ENCODE data around the gene ALDH16A1. TPM values are rescaled to one million over a fixed set of nuclear protein-coding genes. Genes with fewer than 3 reads are reported as not detected.

ALDH16A1 gene
- total and polyA plus RNA-seq, 10 of the 15 experiments (the other 5 are each of a cell fraction or from before 2014, with no cell fraction given), result 1.7 to 49.3 (median 18.1) TPM

- CTCF ChIA-PET, result no interaction called here
- SMC1A ChIA-PET (ENCODE audit: uncharacterized antibody, unreplicated experiment), result no interaction called here
These were observed 8.6 kb downstream of the ALDH16A1 start for GRCh38 chr19:49461656-49462055.

More at GRCh38 chr19:49461656-49462055, 8.6 kb downstream of the ALDH16A1 start:
- DNase-seq (ENCODE audit: low read depth, low spot score) (no peak), FAIRE-seq (no peak), ATAC-seq (no peak)
- Histone ChIP-seq H3K4me1 (ENCODE audit: control insufficient read depth, insufficient read depth, low read length) (peaks cover 18% of the 10 kb centered on the region), H2AFZ (ENCODE audit: control insufficient read depth, low read depth, low read length) (no peak overlapping the region), H3K9me3 (replicated peaks; ENCODE audit: control insufficient read depth, insufficient read depth, low read length) (no peaks in the 10 kb centered on the region), H3K27ac (ENCODE audit: control insufficient read depth, insufficient read depth) (no peak overlapping the region), H3K79me2 (ENCODE audit: control insufficient read depth, insufficient read depth, low read length) (peaks cover 2% of the 10 kb centered on the region; the same call in 1 of the 2 replicates), H3K27me3 (replicated peaks in 1 of 2; ENCODE audit: control insufficient read depth in 2 of 2, insufficient read depth in 2 of 2, low read length in 1 of 2) (no peaks in the 10 kb centered on the region), H3K9ac (ENCODE audit: control insufficient read depth, insufficient read depth, low read length) (no peak overlapping the region), H4K20me1 (ENCODE audit: control insufficient read depth, insufficient read depth) (no peaks in the 10 kb centered on the region), H3K4me2 (ENCODE audit: control insufficient read depth, insufficient read depth) (no peak overlapping the region), H3K36me3 (ENCODE audit: control insufficient read depth in 2 of 2, insufficient read depth in 2 of 2, low read length in 1 of 2) (peaks cover 2 to 5% of the 10 kb centered on the region in 2 experiments), H3K4me3 (no peak overlapping the region)
- no peak for TF ChIP-seq MTA2 (IDR thresholded peaks at IDR 0.05; ENCODE audit: low read depth)
- no peak for TF ChIP-seq RELA (IDR thresholded peaks at IDR 0.05; ENCODE audit: borderline replicate concordance, partially characterized antibody)
- no peak for TF ChIP-seq TARDBP (IDR thresholded peaks at IDR 0.05; ENCODE audit: borderline replicate concordance)
- no peak for TF ChIP-seq CUX1 (IDR thresholded peaks at IDR 0.05; ENCODE audit: insufficient replicate concordance, low read depth, low read length)
- no peak for TF ChIP-seq DPF2 (IDR thresholded peaks at IDR 0.05)
- no peak for TF ChIP-seq HDAC6 (IDR thresholded peaks at IDR 0.05; ENCODE audit: unreplicated experiment)
- TF ChIP-seq WRNIP1 (IDR thresholded peaks at IDR 0.05; ENCODE audit: borderline replicate concordance, low read depth, low read length), result no peak
- TF ChIP-seq, protein P1, sequence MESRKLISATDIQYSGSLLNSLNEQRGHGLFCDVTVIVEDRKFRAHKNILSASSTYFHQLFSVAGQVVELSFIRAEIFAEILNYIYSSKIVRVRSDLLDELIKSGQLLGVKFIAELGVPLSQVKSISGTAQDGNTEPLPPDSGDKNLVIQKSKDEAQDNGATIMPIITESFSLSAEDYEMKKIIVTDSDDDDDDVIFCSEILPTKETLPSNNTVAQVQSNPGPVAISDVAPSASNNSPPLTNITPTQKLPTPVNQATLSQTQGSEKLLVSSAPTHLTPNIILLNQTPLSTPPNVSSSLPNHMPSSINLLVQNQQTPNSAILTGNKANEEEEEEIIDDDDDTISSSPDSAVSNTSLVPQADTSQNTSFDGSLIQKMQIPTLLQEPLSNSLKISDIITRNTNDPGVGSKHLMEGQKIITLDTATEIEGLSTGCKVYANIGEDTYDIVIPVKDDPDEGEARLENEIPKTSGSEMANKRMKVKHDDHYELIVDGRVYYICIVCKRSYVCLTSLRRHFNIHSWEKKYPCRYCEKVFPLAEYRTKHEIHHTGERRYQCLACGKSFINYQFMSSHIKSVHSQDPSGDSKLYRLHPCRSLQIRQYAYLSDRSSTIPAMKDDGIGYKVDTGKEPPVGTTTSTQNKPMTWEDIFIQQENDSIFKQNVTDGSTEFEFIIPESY (IDR thresholded peaks at IDR 0.05), result 0 out of 2 replicates have a peak, but pooled peaks have one; percentile 36
- ChIA-PET POLR2A (no interaction called here), RAD21 (ENCODE audit: unreplicated experiment) (no interaction called here)
- intact Hi-C loops (cut with micrococcal nuclease; ENCODE audit: unreplicated experiment), result no loop called here
- WGBS (ENCODE audit: insufficient coverage, insufficient replicate concordance, low lambda C conversion rate, missing lambda C conversion rate), result 98% methylated on average over 19 of the region's 37 CpGs
- in situ Hi-C loops (cut with MboI), result no loop called here
- no TSS peak for BruUV-seq (replicated peaks)

Measured in GM12878 (cell line).